Activated B cell treated with CpG ODN at 0.5 μM for 24 hours (primary cell): ENCODE data around the gene SLCO4A1. TPM values are rescaled to one million over a fixed set of nuclear protein-coding genes. Genes with fewer than 3 reads are reported as not detected.
A peak's percentile ranks its signal among the peaks of the same experiment; 100 is the strongest.

Experiments used
- ATAC-seq: fragments of 200-7000 bp; cut with Tn5 transposase; one replicate; pipeline ENCODE4 v1.10.0; 2021; ENCODE audit warnings: low read depth, mild to moderate bottlenecking, moderate library complexity
- CTCF ChIA-PET: fragments of 350-600 bp; sonication (Branson Sonifier 250); formaldehyde crosslinking; loops from one replicate; lab custom pipeline; 2021; ENCODE audit warnings: antibody characterized with exemption; lab: Charles Lee
- POLR2A ChIA-PET: fragments of 350-600 bp; sonication (Branson Sonifier 250); formaldehyde crosslinking; loops from one replicate; lab custom pipeline; 2021; ENCODE audit warnings: antibody characterized with exemption; lab: Charles Lee
- DNase-seq: peaks from one replicate; pipeline ENCODE4 v3.0.0; 2022
- H3K27ac Mint-ChIP-seq: one replicate; pipeline ENCODE4 v1.8.0; 2020; ENCODE audit warnings: mixed read lengths
- H3K27me3 Mint-ChIP-seq: one replicate; pipeline ENCODE4 v1.8.0; 2021; ENCODE audit warnings: mixed read lengths
- H3K36me3 Mint-ChIP-seq: one replicate; pipeline ENCODE4 v1.8.0; 2021; ENCODE audit warnings: low read depth, mixed read lengths
- H3K4me1 Mint-ChIP-seq: one replicate; pipeline ENCODE4 v1.8.0; 2021; ENCODE audit warnings: mixed read lengths
- H3K4me3 Mint-ChIP-seq: one replicate; pipeline ENCODE4 v1.8.0; 2020; ENCODE audit warnings: mild to moderate bottlenecking, mixed read lengths
- H3K9me3 Mint-ChIP-seq: one replicate; pipeline ENCODE4 v1.8.0; 2020; ENCODE audit warnings: mixed read lengths
- CTCF ChIP-seq: fragments of 200-600 bp; IDR thresholded peaks from one replicate; pipeline ENCODE4 v1.8.0; 2022; ENCODE audit warnings: antibody characterized with exemption, mild to moderate bottlenecking
- intact Hi-C: fragments of 100-400 bp; cut with micrococcal nuclease; formaldehyde crosslinking; loops from one replicate; pipeline ENCODE4 v1.15.1; 2024
- total RNA-seq: library from RNA; stranded (reverse); gene quantifications from 2 replicates; pipeline ENCODE4 v1.2.3, GENCODE V29; 2022

Gene SLCO4A1
- total RNA-seq, 1 donor from 2014 or later: 38.9 TPM

- ATAC-seq (no peak), DNase-seq (no peak)
- no peaks in the 10 kb centered on the region for H3K36me3 Mint-ChIP-seq
- peak overlapping the region; percentile 80 for H3K4me3 Mint-ChIP-seq
- intact Hi-C loops: loop anchor here (10.0 kb wide), 1 partner anchor 302 kb away; the partner anchor contains the start of gene DIDO1
- POLR2A ChIA-PET: interaction anchor here (0.6 to 11.0 kb wide), 13 partner anchors 14 to 283 kb away, joined by 3 to 147 read pairs (median 5); partner anchors contain the start of genes MRGBP, RPS21 and SLCO4A1
- no peak for TF ChIP-seq CTCF
- CTCF ChIA-PET: interaction anchor here (0.9 to 2.5 kb wide), 4 partner anchors 20 to 169 kb away, joined by 3 to 9 read pairs (median 5); partner anchors contain the start of gene SLCO4A1
- peaks cover 50% of the 10 kb centered on the region for H3K4me1 Mint-ChIP-seq
- H3K27ac Mint-ChIP-seq: peak overlapping the region; percentile 98
- H3K9me3 Mint-ChIP-seq: no peaks in the 10 kb centered on the region
- no peaks in the 10 kb centered on the region for H3K27me3 Mint-ChIP-seq
Observed at GRCh38 chr20:62622877-62623487, 19.3 kb upstream of the SLCO4A1 start.

GRCh38 chr20:62623488-62624324 lies 18.6 kb upstream of the SLCO4A1 start:
- Mint-ChIP-seq H3K9me3 (no peaks in the 10 kb centered on the region), H3K36me3 (no peaks in the 10 kb centered on the region), H3K4me1 (peaks cover 43% of the 10 kb centered on the region), H3K4me3 (peak overlapping the region; percentile 80), H3K27ac (peak overlapping the region; percentile 98), H3K27me3 (no peaks in the 10 kb centered on the region)
- DNase-seq: peak; percentile 82
- no peak for TF ChIP-seq CTCF
- ATAC-seq: peak; percentile 87
- ChIA-PET CTCF (interaction anchor here (0.7 to 2.5 kb wide), 8 partner anchors 19 to 285 kb away, joined by 3 to 9 read pairs (median 3); partner anchors contain the start of gene SLCO4A1), POLR2A (interaction anchor here (0.6 to 11.0 kb wide), 15 partner anchors 13 to 357 kb away, joined by 3 to 147 read pairs (median 5); partner anchors contain the start of genes MRGBP, RPS21 and SLCO4A1)
- intact Hi-C loops: loop anchor here (1.0 to 10.0 kb wide), 4 partner anchors 19 to 301 kb away; partner anchors contain the start of genes DIDO1 and SLCO4A1

GRCh38 chr20:62624325-62624690 lies 18.0 kb upstream of the SLCO4A1 start:
- DNase-seq (peak; percentile 63), ATAC-seq (peak; percentile 56)
- peaks cover 37% of the 10 kb centered on the region for H3K4me1 Mint-ChIP-seq
- H3K27ac Mint-ChIP-seq: peak overlapping the region; percentile 98
- no peaks in the 10 kb centered on the region for H3K36me3 Mint-ChIP-seq
- H3K4me3 Mint-ChIP-seq: peak overlapping the region; percentile 80
- intact Hi-C loops: loop anchor here (1.0 to 10.0 kb wide), 4 partner anchors 18 to 300 kb away; partner anchors contain the start of genes DIDO1 and SLCO4A1
- no peak for TF ChIP-seq CTCF
- POLR2A ChIA-PET: interaction anchor here (0.6 to 11.0 kb wide), 12 partner anchors 13 to 1440 kb away, joined by 4 to 147 read pairs (median 6); partner anchors contain the start of genes MRGBP, RPS21 and SLCO4A1
- CTCF ChIA-PET: interaction anchor here (0.7 to 2.5 kb wide), 7 partner anchors 18 to 285 kb away, joined by 3 to 9 read pairs (median 5); partner anchors contain the start of gene SLCO4A1
- no peaks in the 10 kb centered on the region for H3K27me3 Mint-ChIP-seq
- no peaks in the 10 kb centered on the region for H3K9me3 Mint-ChIP-seq

GRCh38 chr20:62624719-62625453 lies 17.4 kb upstream of the SLCO4A1 start:
- Mint-ChIP-seq H3K4me1 (peaks cover 36% of the 10 kb centered on the region), H3K27me3 (no peaks in the 10 kb centered on the region), H3K36me3 (no peaks in the 10 kb centered on the region), H3K4me3 (peak overlapping the region; percentile 28), H3K27ac (peak overlapping the region; percentile 98), H3K9me3 (no peaks in the 10 kb centered on the region)
- no peak for DNase-seq
- TF ChIP-seq CTCF: no peak
- POLR2A ChIA-PET: interaction anchor here (0.6 to 11.0 kb wide), 6 partner anchors 12 to 1440 kb away, joined by 5 to 147 read pairs (median 38); partner anchors contain the start of genes MRGBP and SLCO4A1
- CTCF ChIA-PET: interaction anchor here (0.9 to 2.5 kb wide), 6 partner anchors 17 to 286 kb away, joined by 3 to 9 read pairs (median 6); partner anchors contain the start of gene SLCO4A1
- intact Hi-C loops: loop anchor here (1.0 to 10.0 kb wide), 4 partner anchors 17 to 300 kb away; partner anchors contain the start of genes DIDO1 and SLCO4A1
- ATAC-seq: no peak
